Stimulated activated CD8-positive, alpha-beta memory T cell treated with anti-CD3 and anti-CD28 coated beads, Interleukin-15, amount 100 ng/mL, for 24 hours (primary cell): Measurements from ENCODE around the gene HERC3.

Experiments used
- DNase-seq: peaks from one replicate; pipeline ENCODE4 v3.0.0-alpha.2; 2020; ENCODE audit warnings: low read depth

HERC3 gene

GRCh38 chr4:88591787-88592599 lies at the start of gene HERC3:
Gene HERC3 (plus strand): TSS chr4:88592480. CDS start chr4:88605824, 13,344 bp downstream.
- peak; percentile 72 for DNase-seq

GRCh38 chr4:88549815-88550214 lies 42.5 kb upstream of the HERC3 start:
- no peak for DNase-seq

- DNase-seq, result no peak
These were observed 24.7 kb upstream of the HERC3 start for GRCh38 chr4:88567591-88567990.

- DNase-seq, result no peak
These were observed 22.3 kb upstream of the HERC3 start for GRCh38 chr4:88570001-88570400.

GRCh38 chr4:88573276-88573980 lies 18.9 kb upstream of the HERC3 start:
- DNase-seq, result no peak

GRCh38 chr4:88573995-88574394 lies 18.3 kb upstream of the HERC3 start:
- no peak for DNase-seq

- DNase-seq, result no peak
These were observed 17.1 kb upstream of the HERC3 start for GRCh38 chr4:88575186-88575585.

- no peak for DNase-seq
These were observed 9.8 kb upstream of the HERC3 start for GRCh38 chr4:88582493-88582892.

GRCh38 chr4:88583631-88584470 lies 8.4 kb upstream of the HERC3 start:
- DNase-seq, result no peak

- no peak for DNase-seq
These were observed 7.8 kb upstream of the HERC3 start for GRCh38 chr4:88584471-88584900.

- DNase-seq, result no peak
These were observed 6.4 kb upstream of the HERC3 start for GRCh38 chr4:88585917-88586316.

GRCh38 chr4:88587306-88587705 lies 5.0 kb upstream of the HERC3 start:
- DNase-seq, result no peak

GRCh38 chr4:88592600-88593448 lies 544 bp downstream of the HERC3 start:
- DNase-seq, result peak; percentile 72

GRCh38 chr4:88597970-88598660 lies 5.8 kb downstream of the HERC3 start:
- DNase-seq, result no peak

GRCh38 chr4:88599298-88599697 lies 7.0 kb downstream of the HERC3 start:
- DNase-seq, result no peak

- no peak for DNase-seq
These were observed 7.4 kb downstream of the HERC3 start for GRCh38 chr4:88599714-88600113.

- no peak for DNase-seq
These were observed 8.0 kb downstream of the HERC3 start for GRCh38 chr4:88600176-88600838.

- DNase-seq, result no peak
These were observed 12.8 kb downstream of the HERC3 start for GRCh38 chr4:88604978-88605678.

GRCh38 chr4:88605736-88606135 lies 13.5 kb downstream of the HERC3 start:
- DNase-seq, result no peak

GRCh38 chr4:88606832-88607231 lies 14.6 kb downstream of the HERC3 start:
- DNase-seq, result no peak
